B cell (primary cell): ENCODE data around the gene MIA3. TPM values are rescaled to one million over a fixed set of nuclear protein-coding genes. Genes with fewer than 3 reads are reported as not detected.

Experiments used
- ATAC-seq: fragments of 200-7000 bp; cut with Tn5 transposase; one replicate; pipeline ENCODE4 v1.10.0; 2021; ENCODE audit warnings: low read depth, mild to moderate bottlenecking, moderate number of reproducible peaks, moderate library complexity
- CTCF ChIA-PET: fragments of 350-600 bp; sonication (Branson Sonifier 250); formaldehyde crosslinking; loops from one replicate; lab custom pipeline; 2021; ENCODE audit warnings: antibody characterized with exemption, inconsistent platforms; lab: Charles Lee
- POLR2A ChIA-PET: fragments of 350-600 bp; sonication (Branson Sonifier 250); formaldehyde crosslinking; loops from one replicate; lab custom pipeline; 2021; ENCODE audit warnings: antibody characterized with exemption; lab: Charles Lee
- DNase-seq: peaks from one replicate; pipeline ENCODE4 v3.0.0; 2013
- H2AFZ ChIP-seq: 2 replicates; pipeline ENCODE4 v1.6.1; 2012; ENCODE audit warnings: mild to moderate bottlenecking, low read depth, low read length; ENCODE audit not compliant: insufficient read depth, poor library complexity, severe bottlenecking
- H3K27ac ChIP-seq, 2 donors: 1 replicate in 1 of 2; 2 replicates in 1 of 2; pipeline ENCODE4 v1.5.1; 2012 to 2013; ENCODE audit warnings: low read length in 2 of 2, mild to moderate bottlenecking in 2 of 2, moderate library complexity in 1 of 2
- H3K27me3 ChIP-seq, 4 experiments: fragments of 200-600 bp in 1 of 4; sonication (generic) in 1 of 4; replicated peaks in 1 of 4; 1 replicate in 2 of 4; 2 replicates in 2 of 4; pipeline versions ENCODE4 v1.6.1 to v1.7.0; 2013 to 2016; ENCODE audit warnings: low read length in 3 of 4, mild to moderate bottlenecking in 2 of 4, mixed read lengths in 1 of 4, moderate library complexity in 1 of 4; ENCODE audit not compliant: insufficient read depth in 4 of 4, control insufficient read depth in 3 of 4; ENCODE audit errors: control extremely low read depth in 1 of 4
- H3K36me3 ChIP-seq, 2 experiments: replicated peaks in 1 of 2; 1 replicate in 1 of 2; 2 replicates in 1 of 2; pipeline versions ENCODE4 v1.6.1 to v1.7.1; 2013; ENCODE audit warnings: low read length in 1 of 2; ENCODE audit not compliant: insufficient read depth in 2 of 2, control insufficient read depth in 1 of 2; ENCODE audit errors: control extremely low read depth in 1 of 2, extremely low read depth in 1 of 2
- H3K4me1 ChIP-seq, 2 donors: fragments of 200-600 bp in 1 of 2; sonication (generic) in 1 of 2; 1 replicate in 1 of 2; 2 replicates in 1 of 2; pipeline versions ENCODE4 v1.5.1 to v1.6.1; 2013 to 2017; ENCODE audit warnings: low read length in 2 of 2; ENCODE audit not compliant: control insufficient read depth in 2 of 2, insufficient read depth in 2 of 2
- H3K4me2 ChIP-seq: replicated peaks from 2 replicates; pipeline ENCODE3; 2012; ENCODE audit warnings: mild to moderate bottlenecking, low read depth, low read length; ENCODE audit not compliant: poor library complexity, severe bottlenecking
- H3K4me3 ChIP-seq, 5 experiments: fragments of 200-600 bp in 1 of 5; sonication (generic) in 1 of 5; 1 replicate in 3 of 5; 2 replicates in 2 of 5; pipeline versions ENCODE4 v1.5.1 to v1.7.0; 2011 to 2016; ENCODE audit warnings: low read length in 4 of 5, mild to moderate bottlenecking in 4 of 5, low read depth in 2 of 5, control low read depth in 1 of 5, moderate library complexity in 1 of 5; ENCODE audit not compliant: insufficient read depth in 1 of 5; ENCODE audit errors: control extremely low read depth in 1 of 5, extremely low read depth in 1 of 5
- H3K79me2 ChIP-seq: fragments of 200-600 bp; sonication (generic); one replicate; pipeline ENCODE4 v1.6.0; 2016; ENCODE audit warnings: low read length; ENCODE audit not compliant: control insufficient read depth, insufficient read depth
- H3K9ac ChIP-seq: fragments of 200-600 bp; sonication (generic); 2 replicates; pipeline ENCODE4 v1.6.1; 2017; ENCODE audit warnings: mild to moderate bottlenecking, low read length, moderate library complexity
- H3K9me3 ChIP-seq, 3 donors: one replicate each; pipeline versions ENCODE4 v1.6.1 to v1.7.1; 2013; ENCODE audit warnings: low read length in 2 of 3; ENCODE audit not compliant: control insufficient read depth in 2 of 3, insufficient read depth in 1 of 3; ENCODE audit errors: control extremely low read depth in 1 of 3
- H4K20me1 ChIP-seq: 2 replicates; pipeline ENCODE4 v1.6.0; 2012; ENCODE audit warnings: mild to moderate bottlenecking, low read length; ENCODE audit not compliant: insufficient read depth, control insufficient read depth, poor library complexity, severe bottlenecking
- H3K27ac Mint-ChIP-seq: one replicate; pipeline ENCODE4 v1.8.0; 2021; ENCODE audit warnings: mixed read lengths
- H3K27me3 Mint-ChIP-seq: one replicate; pipeline ENCODE4 v1.8.0; 2021; ENCODE audit warnings: mixed read lengths
- H3K4me1 Mint-ChIP-seq: one replicate; pipeline ENCODE4 v1.8.0; 2021; ENCODE audit warnings: mixed read lengths
- H3K4me3 Mint-ChIP-seq: one replicate; pipeline ENCODE4 v1.8.0; 2021; ENCODE audit warnings: mixed read lengths
- H3K9me3 Mint-ChIP-seq: one replicate; pipeline ENCODE4 v1.8.0; 2022; ENCODE audit warnings: mixed read lengths; ENCODE audit not compliant: insufficient read depth
- EZH2 ChIP-seq: IDR thresholded peaks from 2 replicates; pipeline ENCODE4 v1.6.1; 2012; ENCODE audit warnings: borderline replicate concordance, low read depth, mild to moderate bottlenecking, moderate library complexity, low read length; ENCODE audit not compliant: insufficient read depth, poor library complexity, severe bottlenecking
- WGBS: methylation state at CpG from one replicate; pipeline ENCODE4 v1.1.5; 2013; ENCODE audit warnings: missing lambda C conversion rate; ENCODE audit not compliant: insufficient coverage; 5-methylcytosine and 5-hydroxymethylcytosine counted together
- intact Hi-C: fragments of 100-400 bp; cut with micrococcal nuclease; formaldehyde crosslinking; loops from one replicate; pipeline ENCODE4 v1.10.0; 2022
- polyA minus RNA-seq: library from RNA; depleted of rRNA, polyadenylated mRNA; stranded (reverse); fragments of >200 nt; gene quantifications from 2 replicates; pipeline ENCODE4 v1.2.3, GENCODE V29; 2012
- polyA plus RNA-seq: library from polyadenylated mRNA; depleted of rRNA; stranded (reverse); fragments of >200 nt; gene quantifications from 2 replicates; pipeline ENCODE4 v1.2.3, GENCODE V29; 2012
- total RNA-seq, 2 donors: library from RNA; stranded (reverse); fragments of 120-200 nt in 1 of 2; gene quantifications; 1 replicate in 1 of 2; 2 replicates in 1 of 2; pipeline versions ENCODE4 v1.2.3 to v1.2.4, GENCODE V29; 2013 to 2022
- TF ChIP-seq, protein P1 (sequence below): fragments of 200-600 bp; IDR thresholded peaks from one replicate; pipeline ENCODE4 v1.8.0; 2022; ENCODE audit warnings: antibody characterized with exemption, mild to moderate bottlenecking

The MIA3 gene, protein sequence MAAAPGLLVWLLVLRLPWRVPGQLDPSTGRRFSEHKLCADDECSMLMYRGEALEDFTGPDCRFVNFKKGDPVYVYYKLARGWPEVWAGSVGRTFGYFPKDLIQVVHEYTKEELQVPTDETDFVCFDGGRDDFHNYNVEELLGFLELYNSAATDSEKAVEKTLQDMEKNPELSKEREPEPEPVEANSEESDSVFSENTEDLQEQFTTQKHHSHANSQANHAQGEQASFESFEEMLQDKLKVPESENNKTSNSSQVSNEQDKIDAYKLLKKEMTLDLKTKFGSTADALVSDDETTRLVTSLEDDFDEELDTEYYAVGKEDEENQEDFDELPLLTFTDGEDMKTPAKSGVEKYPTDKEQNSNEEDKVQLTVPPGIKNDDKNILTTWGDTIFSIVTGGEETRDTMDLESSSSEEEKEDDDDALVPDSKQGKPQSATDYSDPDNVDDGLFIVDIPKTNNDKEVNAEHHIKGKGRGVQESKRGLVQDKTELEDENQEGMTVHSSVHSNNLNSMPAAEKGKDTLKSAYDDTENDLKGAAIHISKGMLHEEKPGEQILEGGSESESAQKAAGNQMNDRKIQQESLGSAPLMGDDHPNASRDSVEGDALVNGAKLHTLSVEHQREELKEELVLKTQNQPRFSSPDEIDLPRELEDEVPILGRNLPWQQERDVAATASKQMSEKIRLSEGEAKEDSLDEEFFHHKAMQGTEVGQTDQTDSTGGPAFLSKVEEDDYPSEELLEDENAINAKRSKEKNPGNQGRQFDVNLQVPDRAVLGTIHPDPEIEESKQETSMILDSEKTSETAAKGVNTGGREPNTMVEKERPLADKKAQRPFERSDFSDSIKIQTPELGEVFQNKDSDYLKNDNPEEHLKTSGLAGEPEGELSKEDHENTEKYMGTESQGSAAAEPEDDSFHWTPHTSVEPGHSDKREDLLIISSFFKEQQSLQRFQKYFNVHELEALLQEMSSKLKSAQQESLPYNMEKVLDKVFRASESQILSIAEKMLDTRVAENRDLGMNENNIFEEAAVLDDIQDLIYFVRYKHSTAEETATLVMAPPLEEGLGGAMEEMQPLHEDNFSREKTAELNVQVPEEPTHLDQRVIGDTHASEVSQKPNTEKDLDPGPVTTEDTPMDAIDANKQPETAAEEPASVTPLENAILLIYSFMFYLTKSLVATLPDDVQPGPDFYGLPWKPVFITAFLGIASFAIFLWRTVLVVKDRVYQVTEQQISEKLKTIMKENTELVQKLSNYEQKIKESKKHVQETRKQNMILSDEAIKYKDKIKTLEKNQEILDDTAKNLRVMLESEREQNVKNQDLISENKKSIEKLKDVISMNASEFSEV (N-terminal part only)
- 109 and 116 TPM in 2 replicates for total RNA-seq
- total RNA-seq (2013) = 83.2 TPM
- 66.5 and 69.2 TPM in 2 replicates for polyA plus RNA-seq
- 77.6 and 102 TPM in 2 replicates for polyA minus RNA-seq

DNA sequence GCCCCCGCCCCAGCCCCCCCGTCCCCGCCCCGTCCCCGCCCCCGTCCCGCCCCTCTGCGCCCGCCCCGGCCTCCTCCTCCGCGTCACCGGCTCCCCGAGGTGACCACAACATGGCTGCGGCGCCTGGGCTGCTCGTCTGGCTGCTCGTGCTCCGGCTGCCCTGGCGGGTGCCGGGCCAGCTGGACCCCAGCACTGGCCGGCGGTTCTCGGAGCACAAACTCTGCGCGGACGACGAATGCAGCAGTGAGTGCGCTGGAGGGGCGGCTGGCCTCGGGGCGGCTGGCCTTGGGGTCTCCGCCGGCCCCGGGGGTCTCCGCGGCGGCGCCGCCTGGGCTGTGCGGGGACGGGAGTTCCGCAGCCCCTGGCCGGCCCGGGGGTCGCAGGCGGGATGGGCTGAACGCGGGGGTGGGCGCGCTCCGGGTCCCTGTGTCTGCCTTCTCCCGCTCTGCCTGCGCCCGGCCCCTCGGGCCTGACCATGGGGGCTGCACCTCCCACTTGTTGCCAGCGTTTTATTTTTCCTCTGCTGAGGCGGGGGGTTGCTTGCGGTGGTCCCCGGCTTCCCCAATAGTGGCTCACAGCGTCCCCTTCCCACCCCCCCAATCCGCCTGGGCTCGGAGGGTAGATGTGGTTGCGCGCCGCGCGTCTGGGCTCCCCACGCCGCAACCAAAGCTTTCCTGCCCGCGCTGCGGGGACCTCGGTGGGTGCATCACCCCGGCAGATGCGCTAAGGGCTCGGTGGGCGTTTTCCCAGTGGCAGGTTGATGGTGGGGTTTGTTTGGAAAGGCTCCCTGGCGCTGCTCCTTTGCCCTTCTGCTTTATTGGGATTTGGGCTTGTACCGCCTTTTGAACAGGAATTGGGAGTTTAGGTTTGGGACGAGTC, at the start of gene MIA3:
TSS of gene MIA3 (plus strand) at position 97 of the 879 bp plus-strand sequence. CDS start at position 111, 14 bp downstream.
- ChIA-PET CTCF (interaction anchor here (4.2 kb wide), 1 partner anchor 15 kb away, joined by 30 read pairs; no protein-coding TSS in a partner anchor), POLR2A (interaction anchor here (1.7 to 2.5 kb wide), 2 partner anchors 16 to 26 kb away, joined by 7 to 12 read pairs; no protein-coding TSS in a partner anchor)
- H3K27ac Mint-ChIP-seq = peak within 1 kb of the TSS; percentile 95
- Histone ChIP-seq H3K4me2 (peak within 1 kb of the TSS; percentile 95), H3K27me3 (peaks cover 0 to 15% (median 6%) of the 10 kb centered on the region in 4 experiments), H4K20me1 (no peaks in the 10 kb centered on the region), H3K9ac (peak within 1 kb of the TSS; percentile 84), H3K36me3 (peaks cover 0 to 14% of the 10 kb centered on the region in 2 experiments), H3K9me3 (no peaks in the 10 kb centered on the region), H2AFZ (peak within 1 kb of the TSS; percentile 98), H3K4me1 (peaks cover 17 to 18% of the 10 kb centered on the region in 2 donors), H3K4me3 (peak within 1 kb of the TSS; percentile 6 to 91 (median 80)), H3K27ac (peak within 1 kb of the TSS; percentile 71 to 82), H3K79me2 (peaks cover 16% of the 10 kb centered on the region)
- peaks cover 19% of the 10 kb centered on the region for H3K27me3 Mint-ChIP-seq
- H3K9me3 Mint-ChIP-seq = no peaks in the 10 kb centered on the region
- peak; percentile 52 for DNase-seq
- H3K4me1 Mint-ChIP-seq = peaks cover 29% of the 10 kb centered on the region
- H3K4me3 Mint-ChIP-seq = peak within 1 kb of the TSS; percentile 96
- intact Hi-C loops = loop anchor here (1.0 to 2.0 kb wide), 2 partner anchors 17 to 153 kb away; no protein-coding TSS in a partner anchor
- ATAC-seq = peak; percentile 61
- no peak for TF ChIP-seq EZH2
- TF ChIP-seq, protein P1, sequence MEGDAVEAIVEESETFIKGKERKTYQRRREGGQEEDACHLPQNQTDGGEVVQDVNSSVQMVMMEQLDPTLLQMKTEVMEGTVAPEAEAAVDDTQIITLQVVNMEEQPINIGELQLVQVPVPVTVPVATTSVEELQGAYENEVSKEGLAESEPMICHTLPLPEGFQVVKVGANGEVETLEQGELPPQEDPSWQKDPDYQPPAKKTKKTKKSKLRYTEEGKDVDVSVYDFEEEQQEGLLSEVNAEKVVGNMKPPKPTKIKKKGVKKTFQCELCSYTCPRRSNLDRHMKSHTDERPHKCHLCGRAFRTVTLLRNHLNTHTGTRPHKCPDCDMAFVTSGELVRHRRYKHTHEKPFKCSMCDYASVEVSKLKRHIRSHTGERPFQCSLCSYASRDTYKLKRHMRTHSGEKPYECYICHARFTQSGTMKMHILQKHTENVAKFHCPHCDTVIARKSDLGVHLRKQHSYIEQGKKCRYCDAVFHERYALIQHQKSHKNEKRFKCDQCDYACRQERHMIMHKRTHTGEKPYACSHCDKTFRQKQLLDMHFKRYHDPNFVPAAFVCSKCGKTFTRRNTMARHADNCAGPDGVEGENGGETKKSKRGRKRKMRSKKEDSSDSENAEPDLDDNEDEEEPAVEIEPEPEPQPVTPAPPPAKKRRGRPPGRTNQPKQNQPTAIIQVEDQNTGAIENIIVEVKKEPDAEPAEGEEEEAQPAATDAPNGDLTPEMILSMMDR = no peak
- under 1% methylated on average over 79 of the region's 81 CpGs for WGBS
